GM06990 (cell line): ENCODE results near the gene CMTM1.

Experiments used
- DNase-seq: peaks from one replicate; pipeline ENCODE4 v3.0.0-alpha.2; 2011; ENCODE audit not compliant: insufficient read length; ENCODE audit errors: extremely low read depth
- H3K27me3 ChIP-seq: replicated peaks from 2 replicates; pipeline ENCODE4 v1.6.0; 2011; ENCODE audit warnings: low read length; ENCODE audit not compliant: control insufficient read depth, insufficient read depth
- H3K36me3 ChIP-seq: 2 replicates; pipeline ENCODE4 v1.5.1; 2011; ENCODE audit warnings: low read length; ENCODE audit not compliant: control insufficient read depth, insufficient read depth
- H3K4me3 ChIP-seq: replicated peaks from 2 replicates; pipeline ENCODE4 v1.5.1; 2011; ENCODE audit warnings: low read depth, mild to moderate bottlenecking, control low read depth, low read length
- TF ChIP-seq, protein P1 (sequence below): IDR thresholded peaks from 2 replicates; pipeline ENCODE4 v1.5.1; 2011; ENCODE audit warnings: low read length, control low read depth, mild to moderate bottlenecking, inconsistent platforms; ENCODE audit not compliant: insufficient read depth, poor library complexity, severe bottlenecking

Gene CMTM1

GRCh38 chr16:66572356-66572755 is 6.1 kb downstream of the CMTM1 start:
- no peaks in the 10 kb centered on the region for H3K27me3 ChIP-seq
- no peak overlapping the region for H3K4me3 ChIP-seq
- TF ChIP-seq, protein P1, sequence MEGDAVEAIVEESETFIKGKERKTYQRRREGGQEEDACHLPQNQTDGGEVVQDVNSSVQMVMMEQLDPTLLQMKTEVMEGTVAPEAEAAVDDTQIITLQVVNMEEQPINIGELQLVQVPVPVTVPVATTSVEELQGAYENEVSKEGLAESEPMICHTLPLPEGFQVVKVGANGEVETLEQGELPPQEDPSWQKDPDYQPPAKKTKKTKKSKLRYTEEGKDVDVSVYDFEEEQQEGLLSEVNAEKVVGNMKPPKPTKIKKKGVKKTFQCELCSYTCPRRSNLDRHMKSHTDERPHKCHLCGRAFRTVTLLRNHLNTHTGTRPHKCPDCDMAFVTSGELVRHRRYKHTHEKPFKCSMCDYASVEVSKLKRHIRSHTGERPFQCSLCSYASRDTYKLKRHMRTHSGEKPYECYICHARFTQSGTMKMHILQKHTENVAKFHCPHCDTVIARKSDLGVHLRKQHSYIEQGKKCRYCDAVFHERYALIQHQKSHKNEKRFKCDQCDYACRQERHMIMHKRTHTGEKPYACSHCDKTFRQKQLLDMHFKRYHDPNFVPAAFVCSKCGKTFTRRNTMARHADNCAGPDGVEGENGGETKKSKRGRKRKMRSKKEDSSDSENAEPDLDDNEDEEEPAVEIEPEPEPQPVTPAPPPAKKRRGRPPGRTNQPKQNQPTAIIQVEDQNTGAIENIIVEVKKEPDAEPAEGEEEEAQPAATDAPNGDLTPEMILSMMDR, result no peak
- no peaks in the 10 kb centered on the region for H3K36me3 ChIP-seq
- no peak for DNase-seq

- DNase-seq, result no peak
- Histone ChIP-seq H3K36me3 (no peaks in the 10 kb centered on the region), H3K4me3 (no peak overlapping the region), H3K27me3 (no peaks in the 10 kb centered on the region; the same call in 1 of the 2 replicates)
- TF ChIP-seq, protein P1, result no peak
Measured at GRCh38 chr16:66574081-66574480, 7.8 kb downstream of the CMTM1 start.

DNA sequence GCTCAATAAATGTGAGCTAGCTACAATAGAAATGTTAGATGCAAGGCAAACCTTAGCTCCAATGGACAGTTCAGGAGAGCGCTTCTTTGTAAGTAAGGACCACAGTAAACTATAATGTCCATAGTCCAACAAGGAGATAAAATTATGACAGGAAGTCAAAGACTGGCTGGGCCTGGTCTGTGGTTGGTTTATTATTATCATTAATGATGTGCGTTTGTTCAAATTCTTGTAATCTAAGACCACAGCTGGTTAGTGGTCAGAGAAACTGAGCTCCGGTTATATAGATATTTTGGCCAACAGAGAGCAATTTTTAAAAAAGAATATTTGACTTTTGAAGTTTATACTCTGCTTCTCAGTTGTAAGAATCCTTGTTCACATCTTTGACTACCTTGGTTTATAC is 8.3 kb downstream of the CMTM1 start:
- no peak for DNase-seq
- no peaks in the 10 kb centered on the region for H3K36me3 ChIP-seq
- TF ChIP-seq, protein P1, result no peak
- no peaks in the 10 kb centered on the region; the same call in 1 of the 2 replicates for H3K27me3 ChIP-seq
- no peak overlapping the region for H3K4me3 ChIP-seq

GRCh38 chr16:66575060-66575459 is 8.8 kb downstream of the CMTM1 start:
- Histone ChIP-seq H3K4me3 (no peak overlapping the region), H3K36me3 (no peaks in the 10 kb centered on the region), H3K27me3 (no peaks in the 10 kb centered on the region; the same call in 1 of the 2 replicates)
- TF ChIP-seq, protein P1, result no peak
- DNase-seq, result no peak

- H3K27me3 ChIP-seq, result no peaks in the 10 kb centered on the region; the same call in 1 of the 2 replicates
- no peak for DNase-seq
- H3K36me3 ChIP-seq, result no peaks in the 10 kb centered on the region
- H3K4me3 ChIP-seq, result no peak overlapping the region
- TF ChIP-seq, protein P1, result no peak
Measured at GRCh38 chr16:66576296-66576695, 10.1 kb downstream of the CMTM1 start.
